SK-N-MC (cell line): Measurements from ENCODE around the gene ATP6V0C.

Experiments
- EZH2 ChIP-seq: fragments of 200-600 bp; sonication (generic); IDR thresholded peaks from one replicate; pipeline ENCODE4 v1.6.1; 2017; ENCODE audit warnings: antibody characterized with exemption
- POLR2AphosphoS5 ChIP-seq: IDR thresholded peaks from 2 replicates; pipeline ENCODE4 v1.6.1; 2012; ENCODE audit warnings: mild to moderate bottlenecking, low read depth, low read length, borderline replicate concordance

GRCh38 chr16:2495041-2495440 is 18.7 kb upstream of the ATP6V0C start:
- TF ChIP-seq POLR2AphosphoS5 (no peak), EZH2 (no peak)
